Liver (tissue), 9 donors: Measurements from ENCODE around the gene SLC27A5. TPM values are rescaled to one million over a fixed set of nuclear protein-coding genes. Genes with fewer than 3 reads are reported as not detected.

Source experiments
- DNase-seq: peaks from one replicate; pipeline ENCODE4 v3.0.0-alpha.2; 2017; ENCODE audit warnings: low spot score
- H3K27ac ChIP-seq, 2 donors: one replicate each; pipeline ENCODE4 v1.7.0; 2013; ENCODE audit warnings: inconsistent platforms in 2 of 2, low read length in 2 of 2, control low read depth in 1 of 2, low read depth in 1 of 2, mild to moderate bottlenecking in 1 of 2
- H3K27me3 ChIP-seq, 4 donors: one replicate each; pipeline versions ENCODE4 v1.6.1 to v1.7.0; 2013; ENCODE audit warnings: low read length in 3 of 4, inconsistent platforms in 1 of 4, mild to moderate bottlenecking in 1 of 4, moderate library complexity in 1 of 4; ENCODE audit not compliant: control insufficient read depth in 4 of 4, insufficient read depth in 4 of 4
- H3K36me3 ChIP-seq, 4 donors: one replicate each; pipeline versions ENCODE4 v1.6.1 to v1.7.0; 2013; ENCODE audit warnings: low read length in 3 of 4, mild to moderate bottlenecking in 3 of 4, low read depth in 1 of 4, moderate library complexity in 1 of 4; ENCODE audit not compliant: control insufficient read depth in 4 of 4, insufficient read depth in 3 of 4
- H3K4me1 ChIP-seq, 4 donors: one replicate each; pipeline versions ENCODE4 v1.6.1 to v1.7.0; 2013; ENCODE audit warnings: low read length in 3 of 4, mild to moderate bottlenecking in 3 of 4, moderate library complexity in 1 of 4; ENCODE audit not compliant: control insufficient read depth in 4 of 4, insufficient read depth in 4 of 4
- H3K4me3 ChIP-seq, 3 donors: one replicate each; pipeline versions ENCODE4 v1.6.1 to v1.7.0; 2013; ENCODE audit warnings: low read length in 3 of 3, control low read depth in 1 of 3, low read depth in 1 of 3, mild to moderate bottlenecking in 1 of 3
- H3K9ac ChIP-seq, 2 donors: one replicate each; pipeline ENCODE4 v1.7.0; 2013; ENCODE audit warnings: low read length in 2 of 2, mild to moderate bottlenecking in 2 of 2, moderate library complexity in 2 of 2, control low read depth in 1 of 2, low read depth in 1 of 2
- H3K9me3 ChIP-seq, 4 donors: one replicate each; pipeline versions ENCODE4 v1.6.1 to v1.7.0; 2013; ENCODE audit warnings: low read length in 3 of 4; ENCODE audit not compliant: control insufficient read depth in 4 of 4
- ATF3 ChIP-seq: IDR thresholded peaks from 2 replicates; pipeline ENCODE4 v1.6.1; 2016; ENCODE audit warnings: antibody characterized with exemption
- CTCF ChIP-seq: fragments of 150-350 bp; IDR thresholded peaks from 2 replicates; pipeline ENCODE4 v1.5.1; 2017; ENCODE audit warnings: improper control_type of control experiment, low read depth, low read length; ENCODE audit not compliant: missing input control
- FOXA1 ChIP-seq: IDR thresholded peaks from 2 replicates; pipeline ENCODE4 v1.6.1; 2016; ENCODE audit warnings: antibody characterized with exemption
- GABPA ChIP-seq, 2 donors: IDR thresholded peaks in 1 of 2; conservative IDR thresholded peaks in 1 of 2; 2 replicates each; pipeline ENCODE4 v1.6.1; 2016; ENCODE audit warnings: antibody characterized with exemption in 2 of 2, mild to moderate bottlenecking in 1 of 2, moderate library complexity in 1 of 2
- HNF4A ChIP-seq, 2 donors: conservative IDR thresholded peaks; 2 replicates each; pipeline ENCODE4 v1.6.1; 2016; ENCODE audit warnings: antibody characterized with exemption in 2 of 2, mild to moderate bottlenecking in 2 of 2
- HNF4G ChIP-seq: IDR thresholded peaks from 2 replicates; pipeline ENCODE4 v1.6.1; 2016; ENCODE audit warnings: antibody characterized with exemption
- JUND ChIP-seq, 2 donors: IDR thresholded peaks; 2 replicates each; pipeline ENCODE4 v1.6.1; 2016; ENCODE audit warnings: antibody characterized with exemption in 2 of 2
- MAX ChIP-seq: IDR thresholded peaks from 2 replicates; pipeline ENCODE4 v1.6.1; 2016; ENCODE audit warnings: antibody characterized with exemption
- NR2F2 ChIP-seq: IDR thresholded peaks from 2 replicates; pipeline ENCODE4 v1.6.1; 2016; ENCODE audit warnings: antibody characterized with exemption
- RAD21 ChIP-seq, 2 donors: IDR thresholded peaks; 2 replicates each; pipeline ENCODE4 v1.6.1; 2016; ENCODE audit warnings: antibody characterized with exemption in 2 of 2, mild to moderate bottlenecking in 2 of 2
- REST ChIP-seq: IDR thresholded peaks from 2 replicates; pipeline ENCODE4 v1.6.1; 2016; ENCODE audit warnings: antibody characterized with exemption, mild to moderate bottlenecking
- RXRA ChIP-seq, 2 donors: IDR thresholded peaks; 2 replicates each; pipeline ENCODE4 v1.6.1; 2017 to 2018; ENCODE audit warnings: antibody characterized with exemption in 2 of 2, mild to moderate bottlenecking in 1 of 2
- SP1 ChIP-seq: IDR thresholded peaks from 2 replicates; pipeline ENCODE4 v1.6.1; 2018; ENCODE audit warnings: antibody characterized with exemption, mild to moderate bottlenecking
- TAF1 ChIP-seq: conservative IDR thresholded peaks from 2 replicates; pipeline ENCODE4 v1.6.1; 2016; ENCODE audit warnings: antibody characterized with exemption, mild to moderate bottlenecking
- YY1 ChIP-seq: IDR thresholded peaks from 2 replicates; pipeline ENCODE4 v1.6.1; 2016; ENCODE audit warnings: antibody characterized with exemption, mild to moderate bottlenecking
- ZBTB33 ChIP-seq: IDR thresholded peaks from 2 replicates; pipeline ENCODE4 v1.6.1; 2016; ENCODE audit warnings: antibody characterized with exemption
- WGBS: extraction: QIAGEN DNeasy Blood & Tissue Kit; methylation state at CpG from one replicate; pipeline ENCODE4 v1.1.7; 2013; 5-methylcytosine and 5-hydroxymethylcytosine counted together
- polyA plus RNA-seq, 2 donors: library from polyadenylated mRNA; stranded (reverse) in 1 of 2; unstranded in 1 of 2; fragments of 200-250 nt in 1 of 2; fragments of >200 nt in 1 of 2; fragmentation: Nextera tagmentation in 1 of 2; extraction: Ambion mirVana in 1 of 2; gene quantifications; one replicate each; pipeline versions ENCODE4 v1.2.1 to v1.2.3, GENCODE V29; 2013 to 2015
- total RNA-seq, 2 donors: library from RNA; depleted of rRNA; stranded (reverse); fragments of >200 nt; gene quantifications; one replicate each; pipeline ENCODE4 v1.2.3, GENCODE V29; 2014
- donor health status: healthy.
- donor health status: healthy.
- donor health status: healthy.
- donor health status: healthy.
- donor health status: healthy.

The SLC27A5 gene
- total and polyA plus RNA-seq, 4 donors, result 31.9 to 395 (median 321) TPM

- no peak for DNase-seq
- H3K4me1 ChIP-seq, result peaks cover 11 to 27% (median 20%) of the 10 kb centered on the region in 4 donors
- 14% methylated on average over 21 of the region's 21 CpGs for WGBS
- H3K9me3 ChIP-seq, result no peaks in the 10 kb centered on the region
- TF ChIP-seq RAD21 (IDR thresholded peaks at IDR 0.05) (no peak), TAF1 (no peak), REST (no peak), CTCF (no peak), HNF4G (no peak), SP1 (no peak), YY1 (no peak), RXRA (IDR thresholded peaks at IDR 0.05) (no peak), JUND (IDR thresholded peaks at IDR 0.05) (no peak), FOXA1 (no peak), ZBTB33 (no peak)
- peak overlapping the region in 1 of 2 donors; percentile 54 for H3K27ac ChIP-seq
- H3K9ac ChIP-seq, result peak overlapping the region; percentile 41 to 83
- H3K4me3 ChIP-seq, result peak overlapping the region; percentile 79 to 92 (median 85)
- no peaks in the 10 kb centered on the region for H3K27me3 ChIP-seq
- H3K36me3 ChIP-seq, result peaks cover 24 to 35% (median 30%) of the 10 kb centered on the region in 4 donors
Measured at GRCh38 chr19:58545286-58546018, 33.7 kb upstream of the SLC27A5 start.

- H3K9ac ChIP-seq, result peak overlapping the region; percentile 41 to 83
- H3K27ac ChIP-seq, result peak overlapping the region; percentile 91 to 99
- H3K27me3 ChIP-seq, result no peaks in the 10 kb centered on the region
- no peaks in the 10 kb centered on the region for H3K9me3 ChIP-seq
- WGBS, result under 1% methylated on average over 92 of the region's 92 CpGs
- peaks cover 11 to 27% (median 20%) of the 10 kb centered on the region in 4 donors for H3K4me1 ChIP-seq
- DNase-seq, result no peak
- H3K36me3 ChIP-seq, result peaks cover 23 to 27% (median 26%) of the 10 kb centered on the region in 4 donors
- peak overlapping the region; percentile 79 to 92 (median 85) for H3K4me3 ChIP-seq
- TF ChIP-seq REST (no peak), GABPA (IDR thresholded peaks at IDR 0.05 in 1 of 2, conservative IDR thresholded peaks at IDR 0.05 in 1 of 2) (no peak), YY1 (no peak), CTCF (no peak), FOXA1 (no peak), ATF3 (no peak), RXRA (IDR thresholded peaks at IDR 0.05) (no peak), MAX (no peak), NR2F2 (no peak), HNF4A (conservative IDR thresholded peaks at IDR 0.05) (no peak)
Measured at GRCh38 chr19:58544591-58545285, 32.9 kb upstream of the SLC27A5 start.
